Activated CD4-positive, alpha-beta T cell treated with anti-CD3 and anti-CD28 coated beads for 4 hours (primary cell): ENCODE data around the gene BICDL2.
A peak's percentile ranks its signal among the peaks of the same experiment; 100 is the strongest.

Source experiments
- DNase-seq, 2 donors: peaks; one replicate each; pipeline ENCODE4 v3.0.0-alpha.2; 2020

The BICDL2 gene

DNA sequence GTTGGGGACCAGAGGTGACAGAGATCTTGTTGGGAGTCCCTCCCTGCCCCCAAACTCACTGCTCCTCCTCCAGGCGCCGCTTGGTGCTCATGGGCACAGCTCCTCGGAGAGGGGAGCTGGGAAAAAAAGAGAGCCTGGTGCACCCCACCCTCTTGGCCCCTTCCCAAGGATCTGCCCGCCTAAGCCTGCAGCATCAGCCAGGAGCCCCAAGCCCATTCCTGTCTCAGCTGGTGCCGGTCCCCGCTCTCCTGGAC is 13.4 kb downstream of the BICDL2 start:
- DNase-seq: no peak

- DNase-seq: no peak
Observed at GRCh38 chr16:3022684-3023414, 13.9 kb downstream of the BICDL2 start.

GRCh38 chr16:3022208-3022683 is 14.5 kb downstream of the BICDL2 start:
- peak; percentile 92 to 94 for DNase-seq

DNA sequence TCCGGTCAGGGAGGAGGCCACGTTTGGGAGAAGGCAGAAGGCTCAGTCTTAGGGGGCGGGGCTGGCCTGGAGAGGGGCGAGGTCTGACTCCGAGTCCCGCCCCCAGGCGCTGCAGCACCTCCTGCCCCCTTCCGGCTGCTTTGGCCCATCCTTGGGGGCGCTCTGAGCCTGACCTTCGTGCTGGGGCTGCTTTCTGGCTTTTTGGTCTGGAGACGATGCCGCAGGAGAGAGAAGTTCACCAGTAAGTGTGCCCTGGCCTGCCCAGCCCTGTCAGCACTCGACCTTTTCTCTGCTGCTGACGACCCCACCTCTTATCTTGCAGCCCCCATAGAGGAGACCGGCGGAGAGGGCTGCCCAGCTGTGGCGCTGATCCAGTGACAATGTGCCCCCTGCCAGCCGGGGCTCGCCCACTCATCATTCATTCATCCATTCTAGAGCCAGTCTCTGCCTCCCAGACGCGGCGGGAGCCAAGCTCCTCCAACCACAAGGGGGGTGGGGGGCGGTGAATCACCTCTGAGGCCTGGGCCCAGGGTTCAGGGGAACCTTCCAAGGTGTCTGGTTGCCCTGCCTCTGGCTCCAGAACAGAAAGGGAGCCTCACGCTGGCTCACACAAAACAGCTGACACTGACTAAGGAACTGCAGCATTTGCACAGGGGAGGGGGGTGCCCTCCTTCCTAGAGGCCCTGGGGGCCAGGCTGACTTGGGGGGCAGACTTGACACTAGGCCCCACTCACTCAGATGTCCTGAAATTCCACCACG is 15.1 kb downstream of the BICDL2 start:
- DNase-seq: peak; percentile 90

DNA sequence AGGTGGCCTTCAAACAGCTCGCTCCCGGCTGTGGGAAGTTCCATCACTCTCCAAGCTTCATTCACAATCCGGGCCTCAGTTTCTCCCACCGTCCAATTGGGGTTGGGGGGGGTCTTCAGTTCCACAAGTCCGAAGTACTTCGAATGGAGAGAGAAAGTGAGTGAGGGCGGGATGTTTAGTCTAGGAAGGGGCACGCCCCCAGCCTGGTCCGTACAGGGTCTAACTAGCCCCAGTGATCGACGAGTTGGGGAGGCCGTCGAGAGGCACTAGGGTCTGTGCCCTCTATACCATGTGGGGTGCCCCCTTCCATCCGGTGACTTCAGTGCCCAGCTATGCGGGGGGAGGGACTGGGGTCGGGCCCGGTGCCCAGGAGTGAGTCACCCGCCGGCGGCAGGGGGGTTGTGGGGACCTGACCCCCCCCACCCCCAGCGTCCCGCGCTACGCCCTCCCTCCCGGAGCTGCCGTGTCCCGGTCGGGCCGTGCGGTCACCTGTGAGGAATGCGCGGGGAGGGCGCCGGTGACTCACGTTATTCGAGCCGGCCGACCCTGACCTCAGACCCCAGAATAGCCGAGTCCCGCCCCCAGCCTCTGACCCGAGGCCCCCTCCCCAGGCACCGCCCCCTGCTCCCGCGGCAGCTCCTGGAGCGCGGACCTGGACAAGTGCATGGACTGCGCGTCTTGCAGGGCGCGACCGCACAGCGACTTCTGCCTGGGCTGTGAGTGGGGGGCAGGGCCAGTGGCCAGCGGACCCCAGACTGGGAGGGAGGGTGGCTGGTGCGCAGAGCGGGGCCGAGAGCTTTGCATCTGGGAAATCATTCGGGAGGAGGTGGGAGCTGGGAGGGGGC is 15.9 kb downstream of the BICDL2 start:
- DNase-seq: peak; percentile 72 to 80

DNA sequence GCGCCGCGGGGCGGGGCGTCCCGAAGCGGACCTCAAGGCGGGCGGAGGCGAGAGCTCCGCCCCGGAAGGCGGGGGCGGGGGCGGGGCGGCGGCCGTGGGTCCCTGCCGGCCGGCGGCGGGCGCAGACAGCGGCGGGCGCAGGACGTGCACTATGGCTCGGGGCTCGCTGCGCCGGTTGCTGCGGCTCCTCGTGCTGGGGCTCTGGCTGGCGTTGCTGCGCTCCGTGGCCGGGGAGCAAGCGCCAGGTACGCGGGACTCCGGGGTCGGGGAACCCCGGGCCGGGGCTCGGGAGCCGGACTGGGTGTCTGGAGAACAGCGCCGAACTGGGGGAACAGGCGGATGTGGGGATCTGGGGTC is 16.5 kb downstream of the BICDL2 start, which contains the start of gene TNFRSF12A:
TNFRSF12A (plus strand) TSS at position 122 of the 357 bp plus-strand sequence; CDS start at position 152, 30 bp downstream.
- DNase-seq: peak; percentile 55 to 68

GRCh38 chr16:3019594-3020246 is 17.0 kb downstream of the BICDL2 start:
- no peak for DNase-seq

GRCh38 chr16:3017794-3018506 is 18.8 kb downstream of the BICDL2 start, which contains the start of gene CLDN6:
Gene CLDN6, minus strand, starts transcription at chr16:3018183. Its CDS starts 2,162 bp downstream, at chr16:3016021.
- DNase-seq: no peak

DNA sequence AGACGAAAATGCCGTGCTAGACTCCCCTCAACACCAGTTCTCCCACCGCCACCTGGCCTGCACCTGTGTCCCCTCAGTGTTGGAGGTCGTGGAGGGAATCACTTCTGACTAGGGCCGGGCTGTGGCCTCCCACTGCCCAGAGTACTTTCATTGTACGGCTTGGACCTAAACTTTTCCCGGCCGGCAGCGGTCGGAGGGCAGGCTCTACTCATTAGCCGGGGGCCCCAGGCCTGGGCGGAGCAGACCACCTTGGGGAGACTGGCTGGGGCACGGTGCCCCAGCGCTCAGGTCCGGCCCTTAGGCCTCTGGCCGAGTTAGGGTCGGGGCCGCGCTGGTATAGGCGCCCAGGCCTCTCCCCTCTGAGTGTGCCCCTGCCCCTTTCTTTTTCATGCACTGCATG is 19.4 kb downstream of the BICDL2 start:
- DNase-seq: no peak

DNA sequence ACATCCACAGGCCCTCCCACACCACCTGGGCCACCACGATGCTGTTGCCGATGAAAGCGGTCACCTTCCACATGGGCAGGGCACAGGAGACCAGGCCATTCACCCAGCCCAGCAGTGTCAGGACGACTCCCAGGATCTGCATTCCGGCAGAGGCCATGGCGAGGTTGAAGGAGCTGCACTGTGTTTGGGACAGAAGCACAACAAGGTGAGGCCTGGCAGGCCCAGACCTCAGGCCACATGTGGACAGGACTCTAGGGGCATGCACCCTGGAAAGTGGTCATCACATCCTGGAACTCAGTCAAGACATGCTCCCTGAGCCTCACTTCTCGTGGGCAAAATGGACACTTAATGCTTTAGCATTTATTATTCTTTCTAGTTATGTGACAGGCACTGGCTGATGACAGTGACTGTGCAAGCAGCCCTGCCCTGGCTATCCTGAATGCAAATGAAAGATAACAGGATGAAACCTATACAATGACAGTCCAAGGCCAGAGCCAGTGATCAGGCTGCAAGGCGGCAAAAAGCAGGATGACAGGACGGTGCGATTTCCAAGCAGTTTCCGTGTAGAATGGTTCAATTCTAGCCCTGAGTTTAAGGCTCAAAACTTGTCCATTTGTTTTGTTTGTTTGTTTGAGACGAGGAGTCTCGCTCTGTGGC is 20.8 kb downstream of the BICDL2 start:
- DNase-seq: no peak

GRCh38 chr16:3014971-3015370 is 21.8 kb downstream of the BICDL2 start:
- no peak for DNase-seq

DNA sequence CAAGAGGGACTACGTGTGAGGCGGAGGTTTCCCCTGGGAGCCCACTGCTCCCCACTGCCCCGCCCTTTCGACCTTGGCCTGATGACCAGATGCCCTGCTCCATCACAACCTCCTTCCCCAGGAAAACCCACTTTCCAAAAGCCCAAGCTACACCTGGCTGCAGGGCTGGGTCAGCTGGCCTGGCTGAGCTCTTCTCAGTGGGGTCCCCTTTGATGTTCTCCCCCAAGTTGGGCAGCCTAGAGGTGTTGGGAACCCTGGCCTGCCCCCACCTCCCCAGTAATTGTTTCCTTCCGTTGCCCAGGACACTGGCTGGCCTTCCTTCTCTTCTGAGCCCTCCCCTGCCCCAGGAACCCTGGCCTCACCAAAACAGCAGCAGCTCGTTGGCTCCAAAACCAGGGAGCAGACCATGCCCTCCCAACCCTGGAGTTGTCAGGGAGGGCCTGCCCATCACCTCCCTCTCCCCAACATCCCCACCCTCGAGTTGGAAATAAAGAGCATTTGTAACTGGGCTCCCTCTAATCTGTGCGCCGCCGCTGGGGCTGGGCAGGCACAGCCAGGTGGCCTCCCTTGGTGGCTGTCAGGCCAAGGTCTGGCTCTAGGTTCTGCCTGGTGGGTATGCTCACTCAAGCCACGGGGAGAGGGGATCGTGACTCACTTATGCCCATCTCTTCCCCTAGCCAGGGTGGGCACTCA is 22.6 kb downstream of the BICDL2 start:
- no peak for DNase-seq

GRCh38 chr16:3013491-3013951 is 23.2 kb downstream of the BICDL2 start:
- no peak for DNase-seq

- no peak for DNase-seq
Observed at GRCh38 chr16:3012828-3013420, 23.8 kb downstream of the BICDL2 start, which contains the start of gene CLDN9. Gene CLDN9, plus strand, starts transcription at chr16:3012923. Its CDS starts 440 bp downstream, at chr16:3013363.

- DNase-seq: no peak
Observed at GRCh38 chr16:3012246-3012645, 24.5 kb downstream of the BICDL2 start.

- DNase-seq: no peak
Observed at GRCh38 chr16:3010510-3010909, 26.2 kb downstream of the BICDL2 start.

DNA sequence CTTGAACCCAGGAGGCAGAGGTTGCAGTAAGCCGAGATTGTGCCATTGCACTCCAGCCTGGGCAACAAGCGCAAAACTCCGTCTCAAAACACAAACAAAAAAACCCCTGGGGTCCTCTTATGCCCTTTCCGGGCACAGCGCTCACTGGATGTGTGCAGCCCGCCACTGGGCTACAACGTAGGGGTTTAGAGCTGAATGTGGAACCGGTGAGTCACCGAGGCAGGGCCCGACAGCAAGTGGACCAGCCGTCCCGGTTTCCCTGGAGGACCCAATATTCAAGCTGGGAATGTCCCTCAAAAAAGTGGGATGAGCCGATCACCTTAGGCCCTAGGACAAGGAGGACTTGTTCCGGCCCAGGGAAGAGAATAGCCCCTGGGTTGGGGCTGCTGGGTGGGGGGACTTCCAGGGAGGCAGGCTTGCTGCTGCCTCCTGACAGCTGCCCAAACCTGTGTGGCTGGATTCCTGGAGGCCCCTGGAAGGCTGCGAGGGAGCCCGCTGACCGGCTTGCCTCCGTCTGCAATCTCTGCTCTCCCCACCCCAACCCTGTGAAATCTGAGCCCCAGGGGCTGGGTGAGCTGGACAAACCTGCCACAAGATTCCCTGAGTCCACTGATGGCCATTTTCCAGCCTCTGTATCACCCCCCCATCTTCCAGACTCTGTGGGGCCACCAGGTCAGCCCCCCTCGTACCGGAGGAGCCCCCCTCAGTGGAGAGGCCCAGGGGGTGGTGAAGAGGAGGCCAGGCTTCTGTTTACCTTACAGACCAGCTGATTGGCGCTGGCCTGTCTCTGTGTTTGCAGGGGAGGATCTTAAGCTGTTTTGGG is 27.0 kb downstream of the BICDL2 start:
- no peak for DNase-seq

DNA sequence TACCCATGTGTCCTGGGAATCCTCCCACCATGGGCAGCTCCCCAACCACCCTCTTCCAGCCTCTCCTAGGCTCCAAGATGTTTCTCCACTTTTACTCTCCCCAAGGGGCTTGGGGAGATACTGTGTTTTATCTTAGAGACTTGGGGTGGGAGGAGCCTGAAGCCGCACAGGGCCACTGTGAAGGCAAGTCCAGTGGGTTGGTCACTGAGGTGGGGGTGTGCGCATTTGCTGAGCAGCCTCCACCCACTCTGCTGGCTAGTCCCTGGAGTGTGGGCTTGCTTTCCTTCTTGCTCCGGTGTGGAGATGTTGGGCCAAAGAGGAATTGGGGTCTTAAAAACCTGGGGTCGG is 28.1 kb downstream of the BICDL2 start:
- no peak for DNase-seq

DNA sequence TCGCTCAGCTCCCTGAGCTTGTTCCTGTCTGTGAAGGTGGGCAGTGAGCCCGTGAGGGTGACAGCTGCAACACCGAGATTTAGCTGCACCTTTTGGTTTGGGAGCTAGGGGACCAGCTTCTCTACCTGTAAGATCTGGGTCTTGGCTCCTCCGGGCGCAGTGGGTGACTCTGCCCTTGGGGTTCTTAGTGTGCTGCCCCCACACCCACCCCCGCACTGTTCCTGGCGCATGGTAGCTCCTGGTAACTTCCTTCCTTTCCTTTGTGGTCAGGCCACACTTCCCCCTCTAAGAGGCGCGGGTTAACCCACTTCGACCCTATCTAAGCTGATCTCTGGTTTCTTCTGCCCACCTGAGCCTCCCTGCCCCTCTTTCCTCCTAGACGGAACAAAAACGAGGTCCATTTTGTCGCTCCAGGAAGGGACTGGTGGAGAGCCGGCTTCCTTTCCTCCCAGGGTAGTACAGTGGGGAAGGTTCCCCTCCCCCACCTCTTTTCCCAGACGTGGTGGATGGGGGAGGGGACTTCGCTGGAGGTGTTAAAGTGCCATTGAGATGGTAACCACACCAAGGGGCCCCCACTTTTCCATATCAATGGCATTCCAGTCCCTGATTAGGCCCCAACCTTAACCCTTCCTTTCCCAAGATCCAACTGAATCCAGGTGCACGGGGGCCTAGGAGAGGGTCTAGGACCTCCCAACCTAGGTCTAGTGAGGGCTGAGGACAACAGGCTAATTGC is 28.6 kb downstream of the BICDL2 start:
- DNase-seq: peak; percentile 29 to 52
